CD4-positive, alpha-beta memory T cell (primary cell): ENCODE measurements around the gene SEPHS1. TPM values are rescaled to one million over a fixed set of nuclear protein-coding genes. Genes with fewer than 3 reads are reported as not detected.
"Not testable (repeated sequence)": the region's sequence is repeated elsewhere in the genome, so short reads cannot be mapped to it uniquely, and the experiment has no call there.

ENCODE experiments used
- CTCF ChIA-PET: fragments of 350-600 bp; sonication (Branson Sonifier 250); formaldehyde crosslinking; loops from one replicate; lab custom pipeline; 2021; ENCODE audit warnings: inconsistent platforms; ENCODE audit not compliant: partially characterized antibody; lab: Charles Lee
- POLR2A ChIA-PET: fragments of 350-600 bp; sonication (Branson Sonifier 250); formaldehyde crosslinking; loops from one replicate; lab custom pipeline; 2021; ENCODE audit not compliant: partially characterized antibody; lab: Charles Lee
- DNase-seq, 5 donors: peaks; one replicate each; pipeline versions ENCODE4 v3.0.0 to v3.0.0-alpha.2; 2020 to 2022; ENCODE audit warnings: mixed read lengths in 1 of 5
- H3K27ac ChIP-seq: one replicate; pipeline ENCODE4 v1.7.0; 2013; ENCODE audit warnings: low read depth, low read length
- H3K27me3 ChIP-seq: 2 replicates; pipeline ENCODE4 v1.7.0; 2013; ENCODE audit warnings: mild to moderate bottlenecking, low read length, moderate library complexity; ENCODE audit not compliant: insufficient read depth
- H3K36me3 ChIP-seq: 2 replicates; pipeline ENCODE4 v1.7.0; 2013; ENCODE audit warnings: mild to moderate bottlenecking, low read length, moderate library complexity; ENCODE audit not compliant: insufficient read depth
- H3K4me1 ChIP-seq: 2 replicates; pipeline ENCODE4 v1.7.0; 2013; ENCODE audit warnings: mild to moderate bottlenecking, low read length, moderate library complexity; ENCODE audit not compliant: insufficient read depth
- H3K4me3 ChIP-seq, 2 donors: one replicate each; pipeline ENCODE4 v1.7.0; 2013; ENCODE audit warnings: low read length in 2 of 2, mild to moderate bottlenecking in 1 of 2
- H3K9me3 ChIP-seq, 2 donors: one replicate each; pipeline ENCODE4 v1.7.0; 2013; ENCODE audit warnings: low read length in 2 of 2, control low read depth in 1 of 2; ENCODE audit not compliant: control insufficient read depth in 1 of 2
- H3K27ac Mint-ChIP-seq, 7 donors: one replicate each; pipeline ENCODE4 v1.8.0; 2020 to 2021; ENCODE audit warnings: mixed read lengths in 7 of 7, mild to moderate bottlenecking in 6 of 7, inconsistent platforms in 3 of 7, moderate library complexity in 3 of 7
- H3K27me3 Mint-ChIP-seq, 2 donors: one replicate each; pipeline ENCODE4 v1.8.0; 2020 to 2021; ENCODE audit warnings: mixed read lengths in 2 of 2
- H3K36me3 Mint-ChIP-seq, 2 donors: one replicate each; pipeline ENCODE4 v1.8.0; 2020 to 2021; ENCODE audit warnings: mixed read lengths in 2 of 2, inconsistent platforms in 1 of 2, mild to moderate bottlenecking in 1 of 2
- H3K4me1 Mint-ChIP-seq, 4 donors: one replicate each; pipeline ENCODE4 v1.8.0; 2020 to 2021; ENCODE audit warnings: mixed read lengths in 4 of 4, mild to moderate bottlenecking in 1 of 4
- H3K4me3 Mint-ChIP-seq, 8 donors: one replicate each; pipeline ENCODE4 v1.8.0; 2020 to 2021; ENCODE audit warnings: mixed read lengths in 8 of 8, mild to moderate bottlenecking in 7 of 8, moderate library complexity in 6 of 8, inconsistent platforms in 3 of 8
- H3K9me3 Mint-ChIP-seq, 8 donors: one replicate each; pipeline ENCODE4 v1.8.0; 2020 to 2021; ENCODE audit warnings: mixed read lengths in 8 of 8, mild to moderate bottlenecking in 5 of 8, inconsistent platforms in 3 of 8, moderate library complexity in 1 of 8
- intact Hi-C: fragments of 100-400 bp; cut with micrococcal nuclease; formaldehyde crosslinking; loops from one replicate; pipeline ENCODE4 v1.15.1; 2023
- polyA plus RNA-seq, 2 donors: library from polyadenylated mRNA; unstranded; fragments of 300-500 nt; fragmentation: Illumina TruSeq; gene quantifications; one replicate each; pipeline ENCODE4 v1.2.3, GENCODE V29; 2021
- total RNA-seq, 2 experiments: library from RNA; stranded (reverse); gene quantifications; one replicate each; pipeline ENCODE4 v1.2.3, GENCODE V29; 2021

Gene SEPHS1
- total and polyA plus RNA-seq, 4 experiments from 2014 or later, result 11.3 to 30.6 (median 25.2) TPM

GRCh38 chr10:13330980-13331379 lies 17.1 kb downstream of the SEPHS1 start:
- H3K27me3 ChIP-seq, H3K27ac ChIP-seq, H3K4me3 ChIP-seq, H3K27me3 Mint-ChIP-seq, H3K9me3 ChIP-seq, POLR2A ChIA-PET, H3K4me1 ChIP-seq, H3K4me1 Mint-ChIP-seq, H3K9me3 Mint-ChIP-seq, intact Hi-C loops, DNase-seq, H3K4me3 Mint-ChIP-seq: not testable (repeated sequence)
- H3K36me3 ChIP-seq, result peaks cover 41% of the 10 kb centered on the region
- CTCF ChIA-PET, result interaction anchor here (0.6 to 0.9 kb wide), 2 partner anchors 15 to 109 kb away, joined by 3 read pairs; no protein-coding TSS in a partner anchor
- peaks cover 52 to 68% of the 10 kb centered on the region in 2 donors for H3K36me3 Mint-ChIP-seq
- H3K27ac Mint-ChIP-seq, result peak overlapping the region in 1 of 7 donors; percentile 73

GRCh38 chr10:13329565-13329964 lies 18.5 kb downstream of the SEPHS1 start:
- H3K36me3 Mint-ChIP-seq, result peaks cover 58 to 70% of the 10 kb centered on the region in 2 donors
- no peak overlapping the region for H3K4me3 Mint-ChIP-seq
- Histone ChIP-seq H3K27ac (no peak overlapping the region), H3K27me3 (no peaks in the 10 kb centered on the region), H3K36me3 (peaks cover 41% of the 10 kb centered on the region), H3K9me3 (no peaks in the 10 kb centered on the region), H3K4me1 (no peaks in the 10 kb centered on the region), H3K4me3 (no peak overlapping the region)
- CTCF ChIA-PET, result no interaction called here
- intact Hi-C loops, result no loop called here
- H3K4me1 Mint-ChIP-seq, result no peaks in the 10 kb centered on the region
- H3K27me3 Mint-ChIP-seq, result no peaks in the 10 kb centered on the region
- peak overlapping the region in 1 of 7 donors; percentile 74 for H3K27ac Mint-ChIP-seq
- peaks cover 0 to 4% (median 0%) of the 10 kb centered on the region in 8 donors for H3K9me3 Mint-ChIP-seq
- DNase-seq, result no peak
- POLR2A ChIA-PET, result interaction anchor here (1.2 kb wide), 1 partner anchor 27 kb away, joined by 3 read pairs; no protein-coding TSS in a partner anchor

GRCh38 chr10:13328613-13329012 lies 19.5 kb downstream of the SEPHS1 start:
- Histone ChIP-seq H3K27me3 (no peaks in the 10 kb centered on the region), H3K4me3 (no peak overlapping the region), H3K27ac (no peak overlapping the region), H3K36me3 (peaks cover 41% of the 10 kb centered on the region), H3K9me3 (no peaks in the 10 kb centered on the region), H3K4me1 (no peaks in the 10 kb centered on the region)
- ChIA-PET CTCF (no interaction called here), POLR2A (interaction anchor here (1.2 kb wide), 1 partner anchor 26 kb away, joined by 3 read pairs; no protein-coding TSS in a partner anchor)
- H3K4me1 Mint-ChIP-seq, result no peaks in the 10 kb centered on the region
- intact Hi-C loops, result no loop called here
- H3K9me3 Mint-ChIP-seq, result peaks cover 0 to 4% (median 0%) of the 10 kb centered on the region in 8 donors
- H3K27me3 Mint-ChIP-seq, result no peaks in the 10 kb centered on the region
- H3K27ac Mint-ChIP-seq, result peak overlapping the region in 1 of 7 donors; percentile 74
- no peak for DNase-seq
- H3K36me3 Mint-ChIP-seq, result peaks cover 61 to 70% of the 10 kb centered on the region in 2 donors
- no peak overlapping the region for H3K4me3 Mint-ChIP-seq

GRCh38 chr10:13328126-13328525 lies 20.0 kb downstream of the SEPHS1 start:
- Mint-ChIP-seq H3K9me3 (peaks cover 0 to 4% (median 0%) of the 10 kb centered on the region in 8 donors), H3K4me3 (no peak overlapping the region), H3K27me3 (no peaks in the 10 kb centered on the region), H3K36me3 (peaks cover 57 to 70% of the 10 kb centered on the region in 2 donors), H3K4me1 (no peaks in the 10 kb centered on the region), H3K27ac (peak overlapping the region in 1 of 7 donors; percentile 74)
- H3K27ac ChIP-seq, result no peak overlapping the region
- intact Hi-C loops, result no loop called here
- no peaks in the 10 kb centered on the region for H3K27me3 ChIP-seq
- no peak overlapping the region for H3K4me3 ChIP-seq
- peaks cover 41% of the 10 kb centered on the region for H3K36me3 ChIP-seq
- H3K9me3 ChIP-seq, result no peaks in the 10 kb centered on the region
- ChIA-PET POLR2A (no interaction called here), CTCF (no interaction called here)
- H3K4me1 ChIP-seq, result no peaks in the 10 kb centered on the region
- DNase-seq, result no peak

GRCh38 chr10:13327534-13327933 lies 20.6 kb downstream of the SEPHS1 start:
- Mint-ChIP-seq H3K9me3 (peaks cover 0 to 4% (median 0%) of the 10 kb centered on the region in 8 donors), H3K27ac (peak overlapping the region in 3 of 7 donors; percentile 13 to 68 (median 15)), H3K4me1 (no peaks in the 10 kb centered on the region), H3K4me3 (no peak overlapping the region), H3K27me3 (no peaks in the 10 kb centered on the region), H3K36me3 (peaks cover 62 to 72% of the 10 kb centered on the region in 2 donors)
- Histone ChIP-seq H3K36me3 (peaks cover 37% of the 10 kb centered on the region), H3K4me3 (no peak overlapping the region), H3K9me3 (no peaks in the 10 kb centered on the region), H3K27me3 (no peaks in the 10 kb centered on the region), H3K4me1 (no peaks in the 10 kb centered on the region), H3K27ac (no peak overlapping the region)
- intact Hi-C loops, result no loop called here
- no peak for DNase-seq
- ChIA-PET POLR2A (no interaction called here), CTCF (interaction anchor here (0.7 kb wide), 1 partner anchor 15 kb away, joined by 3 read pairs; no protein-coding TSS in a partner anchor)

- peak overlapping the region in 1 of 7 donors; percentile 29 for H3K27ac Mint-ChIP-seq
- no peaks in the 10 kb centered on the region for H3K4me1 ChIP-seq
- peaks cover 21% of the 10 kb centered on the region for H3K36me3 ChIP-seq
- H3K27me3 ChIP-seq, result no peaks in the 10 kb centered on the region
- ChIA-PET POLR2A (no interaction called here), CTCF (no interaction called here)
- H3K4me3 Mint-ChIP-seq, result no peak overlapping the region
- no peaks in the 10 kb centered on the region for H3K27me3 Mint-ChIP-seq
- no peaks in the 10 kb centered on the region for H3K4me1 Mint-ChIP-seq
- peaks cover 46 to 64% of the 10 kb centered on the region in 2 donors for H3K36me3 Mint-ChIP-seq
- no peaks in the 10 kb centered on the region for H3K9me3 ChIP-seq
- intact Hi-C loops, result no loop called here
- H3K9me3 Mint-ChIP-seq, result no peaks in the 10 kb centered on the region
- H3K27ac ChIP-seq, result no peak overlapping the region
- H3K4me3 ChIP-seq, result no peak overlapping the region
- no peak for DNase-seq
These were observed 25.4 kb downstream of the SEPHS1 start for GRCh38 chr10:13322615-13323148.

- peaks cover 15% of the 10 kb centered on the region for H3K36me3 ChIP-seq
- intact Hi-C loops, result no loop called here
- ChIA-PET POLR2A (interaction anchor here (0.6 kb wide), 1 partner anchor 19 kb away, joined by 3 read pairs; no protein-coding TSS in a partner anchor), CTCF (no interaction called here)
- H3K4me1 Mint-ChIP-seq, result no peaks in the 10 kb centered on the region
- H3K4me1 ChIP-seq, result no peaks in the 10 kb centered on the region
- peaks cover 42 to 56% of the 10 kb centered on the region in 2 donors for H3K36me3 Mint-ChIP-seq
- H3K9me3 Mint-ChIP-seq, result no peaks in the 10 kb centered on the region
- H3K27me3 ChIP-seq, result no peaks in the 10 kb centered on the region
- no peaks in the 10 kb centered on the region for H3K9me3 ChIP-seq
- peak overlapping the region in 2 of 7 donors; percentile 14 to 60 for H3K27ac Mint-ChIP-seq
- no peak overlapping the region for H3K4me3 ChIP-seq
- H3K27me3 Mint-ChIP-seq, result no peaks in the 10 kb centered on the region
- peak overlapping the region in 1 of 8 donors; percentile 27 for H3K4me3 Mint-ChIP-seq
- DNase-seq, result no peak
- no peak overlapping the region for H3K27ac ChIP-seq
These were observed 26.5 kb downstream of the SEPHS1 start for GRCh38 chr10:13321576-13321975.
